HG03342 (cell line): ENCODE results near the gene NSD1.

ENCODE experiments used
- ATAC-seq: cut with Tn5 transposase; IDR thresholded peaks from one replicate; pipeline ENCODE4 v1.9.1; 2021; ENCODE audit warnings: mild to moderate bottlenecking, moderate library complexity; ENCODE audit not compliant: unreplicated experiment

The NSD1 gene

GRCh38 chr5:177317959-177318377 is 184.4 kb downstream of the NSD1 start:
- ATAC-seq: no peak

- no peak for ATAC-seq
Observed at GRCh38 chr5:177319913-177320588, 186.5 kb downstream of the NSD1 start.

GRCh38 chr5:177320879-177321278 is 187.3 kb downstream of the NSD1 start:
- ATAC-seq: no peak

- ATAC-seq: no peak
Observed at GRCh38 chr5:177325868-177326381, 192.4 kb downstream of the NSD1 start.

- no peak for ATAC-seq
Observed at GRCh38 chr5:177327539-177328522, 194.3 kb downstream of the NSD1 start.

- ATAC-seq: no peak
Observed at GRCh38 chr5:177328545-177329231, 195.1 kb downstream of the NSD1 start.

- no peak for ATAC-seq
Observed at GRCh38 chr5:177329883-177330282, 196.3 kb downstream of the NSD1 start.

- no peak for ATAC-seq
Observed at GRCh38 chr5:177330991-177331842, 197.6 kb downstream of the NSD1 start.

- ATAC-seq: no peak
Observed at GRCh38 chr5:177332031-177332895, 198.7 kb downstream of the NSD1 start.

GRCh38 chr5:177332896-177333260 is 199.3 kb downstream of the NSD1 start:
- ATAC-seq: no peak

- ATAC-seq: no peak
Observed at GRCh38 chr5:177333420-177334154, 200.0 kb downstream of the NSD1 start.

GRCh38 chr5:177334155-177334551 is 200.6 kb downstream of the NSD1 start:
- ATAC-seq: no peak

GRCh38 chr5:177334781-177335700 is 201.5 kb downstream of the NSD1 start:
- no peak for ATAC-seq

- no peak for ATAC-seq
Observed at GRCh38 chr5:177335701-177336065, 202.1 kb downstream of the NSD1 start.

- no peak for ATAC-seq
Observed at GRCh38 chr5:177336112-177336511, 202.5 kb downstream of the NSD1 start.

GRCh38 chr5:177336603-177337494 is 203.3 kb downstream of the NSD1 start:
- no peak for ATAC-seq
